Caco-2 (cell line): ENCODE results near the gene THEM5. TPM values are rescaled to one million over a fixed set of nuclear protein-coding genes. Genes with fewer than 3 reads are reported as not detected.

Experiments
- BruUV-seq: library from RNA; stranded (reverse); fragments of 400-500 nt; replicated peaks from 2 replicates; lab custom pipeline; 2021; lab: Mats Ljungman, UMichigan
- CTCF ChIA-PET: fragments of 300-600 bp; sonication (Branson Sonifier 250); formaldehyde crosslinking; loops from one replicate; lab custom pipeline; 2022; ENCODE audit warnings: antibody characterized with exemption; lab: Charles Lee
- POLR2A ChIA-PET: fragments of 300-600 bp; sonication (Branson Sonifier 250); formaldehyde crosslinking; loops from one replicate; lab custom pipeline; 2022; ENCODE audit warnings: antibody characterized with exemption; lab: Charles Lee
- DNase-seq, 2 experiments: peaks; one replicate each; pipeline versions ENCODE4 v3.0.0 to v3.0.0-alpha.2; 2020 to 2022
- H3K27me3 ChIP-seq: replicated peaks from 2 replicates; pipeline ENCODE4 v1.6.0; 2011; ENCODE audit warnings: low read length; ENCODE audit not compliant: control insufficient read depth, insufficient read depth
- H3K36me3 ChIP-seq: 2 replicates; pipeline ENCODE4 v1.5.1; 2011; ENCODE audit warnings: low read length; ENCODE audit not compliant: control insufficient read depth, insufficient read depth
- H3K4me1 ChIP-seq: fragments of 250-450 bp; sonication (Bioruptor Pico); 2 replicates; pipeline ENCODE4 v1.5.1; 2020; ENCODE audit warnings: mild to moderate bottlenecking
- H3K4me3 ChIP-seq: 2 replicates; pipeline ENCODE4 v1.5.1; 2011; ENCODE audit warnings: low read depth, mild to moderate bottlenecking, control low read depth, low read length
- H3K9me3 ChIP-seq: fragments of 250-450 bp; sonication (Bioruptor Pico); 2 replicates; pipeline ENCODE4 v1.5.1; 2020; ENCODE audit warnings: mild to moderate bottlenecking, moderate library complexity
- H3K27ac Mint-ChIP-seq: one replicate; pipeline ENCODE4 v1.8.0; 2022; ENCODE audit warnings: mixed read lengths; ENCODE audit not compliant: unreplicated experiment
- H3K27me3 Mint-ChIP-seq: one replicate; pipeline ENCODE4 v1.8.0; 2022; ENCODE audit warnings: mixed read lengths; ENCODE audit not compliant: insufficient read depth, unreplicated experiment
- H3K36me3 Mint-ChIP-seq: one replicate; pipeline ENCODE4 v1.8.0; 2022; ENCODE audit warnings: mild to moderate bottlenecking, mixed read lengths; ENCODE audit not compliant: insufficient read depth, unreplicated experiment
- H3K4me1 Mint-ChIP-seq: one replicate; pipeline ENCODE4 v1.8.0; 2022; ENCODE audit warnings: low read depth, mixed read lengths; ENCODE audit not compliant: unreplicated experiment
- H3K4me3 Mint-ChIP-seq: one replicate; pipeline ENCODE4 v1.8.0; 2022; ENCODE audit warnings: mild to moderate bottlenecking, moderate library complexity, mixed read lengths; ENCODE audit not compliant: unreplicated experiment
- H3K9me3 Mint-ChIP-seq: one replicate; pipeline ENCODE4 v1.8.0; 2022; ENCODE audit warnings: mixed read lengths; ENCODE audit not compliant: unreplicated experiment
- intact Hi-C: fragments of 100-400 bp; cut with micrococcal nuclease; formaldehyde crosslinking; loops from one replicate; pipeline ENCODE4 v1.10.0; 2022; ENCODE audit not compliant: unreplicated experiment
- total RNA-seq: library from RNA; stranded (reverse); gene quantifications from 2 replicates; pipeline ENCODE4 v1.2.3, GENCODE V29; 2022
- TF ChIP-seq, protein P1 (sequence below), 2 experiments: fragments of 200-600 bp in 1 of 2; IDR thresholded peaks; 1 replicate in 1 of 2; 2 replicates in 1 of 2; pipeline versions ENCODE4 v1.5.1 to v1.8.0; 2011 to 2022; ENCODE audit warnings: antibody characterized with exemption in 1 of 2, control low read depth in 1 of 2, inconsistent platforms in 1 of 2, low read depth in 1 of 2, low read length in 1 of 2, mild to moderate bottlenecking in 1 of 2, moderate library complexity in 1 of 2; ENCODE audit not compliant: insufficient read depth in 1 of 2, severe bottlenecking in 1 of 2, unreplicated experiment in 1 of 2

THEM5 gene
- total RNA-seq, 1 experiment from 2014 or later, result not detected

DNA sequence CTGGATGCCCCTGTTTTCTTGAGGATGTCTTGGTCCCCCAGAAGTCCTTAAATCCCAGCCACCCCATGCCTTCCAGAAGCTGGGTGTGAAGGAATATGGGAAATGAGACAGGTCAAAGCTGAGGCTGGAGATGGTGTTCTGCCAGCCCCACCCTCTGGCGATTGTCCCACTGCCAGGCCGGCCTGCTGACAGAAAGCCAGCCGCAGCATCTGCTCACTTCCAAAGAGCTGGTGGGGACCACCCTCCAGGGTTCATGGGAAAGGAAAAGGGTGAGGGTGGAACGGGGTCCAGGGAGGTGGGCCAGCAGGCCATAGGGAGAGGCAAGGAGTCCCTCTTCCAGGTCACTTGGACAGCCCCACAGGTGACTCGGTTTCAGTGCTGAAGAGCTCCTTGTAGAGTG, 46.4 kb downstream of the THEM5 start:
- ChIA-PET CTCF (no interaction called here), POLR2A (no interaction called here)
- Histone ChIP-seq H3K27me3 (no peaks in the 10 kb centered on the region; the same call in 1 of the 2 replicates), H3K9me3 (no peaks in the 10 kb centered on the region), H3K36me3 (no peaks in the 10 kb centered on the region), H3K4me1 (no peaks in the 10 kb centered on the region), H3K4me3 (no peak overlapping the region)
- BruUV-seq, result no TSS peak
- TF ChIP-seq, protein P1, sequence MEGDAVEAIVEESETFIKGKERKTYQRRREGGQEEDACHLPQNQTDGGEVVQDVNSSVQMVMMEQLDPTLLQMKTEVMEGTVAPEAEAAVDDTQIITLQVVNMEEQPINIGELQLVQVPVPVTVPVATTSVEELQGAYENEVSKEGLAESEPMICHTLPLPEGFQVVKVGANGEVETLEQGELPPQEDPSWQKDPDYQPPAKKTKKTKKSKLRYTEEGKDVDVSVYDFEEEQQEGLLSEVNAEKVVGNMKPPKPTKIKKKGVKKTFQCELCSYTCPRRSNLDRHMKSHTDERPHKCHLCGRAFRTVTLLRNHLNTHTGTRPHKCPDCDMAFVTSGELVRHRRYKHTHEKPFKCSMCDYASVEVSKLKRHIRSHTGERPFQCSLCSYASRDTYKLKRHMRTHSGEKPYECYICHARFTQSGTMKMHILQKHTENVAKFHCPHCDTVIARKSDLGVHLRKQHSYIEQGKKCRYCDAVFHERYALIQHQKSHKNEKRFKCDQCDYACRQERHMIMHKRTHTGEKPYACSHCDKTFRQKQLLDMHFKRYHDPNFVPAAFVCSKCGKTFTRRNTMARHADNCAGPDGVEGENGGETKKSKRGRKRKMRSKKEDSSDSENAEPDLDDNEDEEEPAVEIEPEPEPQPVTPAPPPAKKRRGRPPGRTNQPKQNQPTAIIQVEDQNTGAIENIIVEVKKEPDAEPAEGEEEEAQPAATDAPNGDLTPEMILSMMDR (IDR thresholded peaks at IDR 0.05; ENCODE audit: insufficient read depth in 1 of 2, low read depth in 1 of 2, low read length in 1 of 2, severe bottlenecking in 1 of 2, unreplicated experiment in 1 of 2), result no peak
- intact Hi-C loops, result no loop called here
- Mint-ChIP-seq H3K27me3 (peaks cover 9% of the 10 kb centered on the region), H3K4me3 (no peak overlapping the region), H3K27ac (no peak overlapping the region), H3K36me3 (no peaks in the 10 kb centered on the region), H3K4me1 (peaks cover 10% of the 10 kb centered on the region), H3K9me3 (no peaks in the 10 kb centered on the region)
- no peak for DNase-seq

DNA sequence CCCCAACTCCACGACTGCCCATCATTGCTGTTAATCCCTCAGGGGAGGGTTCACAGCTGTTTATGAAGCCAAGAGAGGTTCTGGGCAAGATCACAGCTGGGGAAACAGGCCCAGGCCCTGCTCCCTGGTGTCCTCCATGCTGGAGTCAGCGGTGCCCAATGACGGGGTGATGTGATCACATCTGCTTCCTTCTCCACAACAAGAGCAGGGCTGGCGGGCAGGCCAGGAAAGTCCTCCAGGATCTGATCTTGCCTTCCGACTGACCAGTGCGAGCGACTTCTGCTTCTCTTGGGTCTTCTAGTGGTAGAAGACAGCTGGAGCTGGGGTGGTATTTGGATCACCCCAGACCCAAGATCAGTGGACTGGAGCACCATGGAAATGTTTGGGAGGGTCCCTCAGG, 47.3 kb downstream of the THEM5 start:
- no peak overlapping the region for H3K4me3 Mint-ChIP-seq
- CTCF ChIA-PET, result no interaction called here
- Histone ChIP-seq H3K4me1 (no peaks in the 10 kb centered on the region), H3K27me3 (no peaks in the 10 kb centered on the region; the same call in 1 of the 2 replicates), H3K4me3 (no peak overlapping the region), H3K9me3 (no peaks in the 10 kb centered on the region), H3K36me3 (no peaks in the 10 kb centered on the region)
- TF ChIP-seq, protein P1 (IDR thresholded peaks at IDR 0.05; ENCODE audit: insufficient read depth in 1 of 2, low read depth in 1 of 2, low read length in 1 of 2, severe bottlenecking in 1 of 2, unreplicated experiment in 1 of 2), result no peak
- H3K27ac Mint-ChIP-seq, result no peak overlapping the region
- no peaks in the 10 kb centered on the region for H3K36me3 Mint-ChIP-seq
- no peaks in the 10 kb centered on the region for H3K9me3 Mint-ChIP-seq
- H3K4me1 Mint-ChIP-seq, result peaks cover 10% of the 10 kb centered on the region
- H3K27me3 Mint-ChIP-seq, result peaks cover 9% of the 10 kb centered on the region
- BruUV-seq, result no TSS peak
- intact Hi-C loops, result no loop called here
- no peak for DNase-seq
- POLR2A ChIA-PET, result no interaction called here

DNA sequence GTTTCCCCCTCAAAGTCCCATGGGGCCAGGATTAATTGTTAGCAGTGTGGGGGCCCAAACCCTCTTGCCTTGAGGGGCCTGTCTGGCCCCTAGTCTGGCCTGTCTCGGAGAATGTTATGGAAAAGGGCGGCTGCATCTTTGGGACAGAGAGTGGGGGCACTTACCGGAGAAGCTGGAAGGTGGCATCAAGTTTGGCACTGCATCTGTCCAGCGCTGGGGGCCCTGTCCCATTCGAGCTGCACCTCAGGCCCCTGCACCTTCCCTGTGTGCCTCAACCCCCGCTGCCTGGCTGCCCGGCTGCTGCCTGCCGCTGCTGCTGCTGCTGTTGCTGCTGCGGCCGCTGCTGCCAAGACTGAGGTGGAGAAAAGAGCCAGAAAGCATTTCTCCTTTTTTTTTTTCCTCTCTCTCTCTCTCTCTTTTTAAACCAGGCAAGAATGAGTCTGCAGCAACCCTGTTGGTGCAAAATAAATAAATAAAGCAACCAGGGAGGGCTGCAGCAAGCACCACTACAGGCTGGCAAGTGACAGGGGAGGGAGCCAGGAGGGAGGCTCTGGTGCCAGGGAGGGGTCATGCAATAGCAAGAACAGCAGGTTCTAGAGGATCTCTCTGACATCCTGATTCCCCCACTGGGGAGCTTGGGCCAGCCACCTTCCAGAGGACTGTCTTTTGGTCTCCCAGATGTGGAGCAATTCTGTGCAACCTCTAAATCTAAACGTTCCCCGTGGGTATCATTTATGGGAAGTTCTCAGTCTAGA, 48.3 kb downstream of the THEM5 start, which contains the start of gene LINGO4:
TSS of gene LINGO4 (minus strand) at position 354 of the 755 bp plus-strand sequence. CDS start 2,715 bp downstream, outside the sequence.
- Histone ChIP-seq H3K9me3 (no peaks in the 10 kb centered on the region), H3K4me1 (no peaks in the 10 kb centered on the region), H3K36me3 (no peaks in the 10 kb centered on the region), H3K27me3 (no peaks in the 10 kb centered on the region; the same call in 1 of the 2 replicates), H3K4me3 (no peak within 1 kb of the TSS)
- Mint-ChIP-seq H3K4me3 (no peak within 1 kb of the TSS), H3K27me3 (peaks cover 9% of the 10 kb centered on the region), H3K9me3 (no peaks in the 10 kb centered on the region), H3K36me3 (no peaks in the 10 kb centered on the region), H3K27ac (no peak within 1 kb of the TSS), H3K4me1 (peaks cover 8% of the 10 kb centered on the region)
- TF ChIP-seq, protein P1 (IDR thresholded peaks at IDR 0.05; ENCODE audit: insufficient read depth in 1 of 2, low read depth in 1 of 2, low read length in 1 of 2, severe bottlenecking in 1 of 2, unreplicated experiment in 1 of 2), result no peak
- ChIA-PET CTCF (no interaction called here), POLR2A (no interaction called here)
- DNase-seq, result no peak
- BruUV-seq, result no TSS peak
- intact Hi-C loops, result no loop called here
